ENCODE data around the gene BNC1.
A peak's percentile ranks its signal among the peaks of the same experiment; 100 is the strongest.
"Not testable (repeated sequence)": the region's sequence is repeated elsewhere in the genome, so short reads cannot be mapped to it uniquely, and the experiment has no call there.

Gene BNC1

DNA sequence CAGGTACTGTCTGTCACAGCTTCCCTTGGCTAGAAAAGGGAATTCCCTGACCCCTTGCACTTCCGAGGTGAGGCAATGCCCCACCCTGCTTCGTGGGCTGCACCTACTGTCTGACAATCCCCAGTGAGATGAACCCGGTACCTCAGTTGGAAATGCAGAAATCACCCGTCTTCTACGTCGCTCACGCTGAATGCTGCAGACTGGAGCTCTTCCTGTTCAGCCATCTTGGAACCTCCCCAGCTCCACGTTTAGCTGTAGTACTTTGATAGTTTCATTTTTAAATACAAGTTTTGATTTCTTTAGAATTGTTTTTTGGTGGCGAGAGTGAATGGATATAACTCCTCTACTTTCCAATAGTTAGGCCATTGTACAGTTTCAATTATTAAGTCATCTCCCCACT is 59.0 kb downstream of the BNC1 start:
- DNase-seq: no peak

DNA sequence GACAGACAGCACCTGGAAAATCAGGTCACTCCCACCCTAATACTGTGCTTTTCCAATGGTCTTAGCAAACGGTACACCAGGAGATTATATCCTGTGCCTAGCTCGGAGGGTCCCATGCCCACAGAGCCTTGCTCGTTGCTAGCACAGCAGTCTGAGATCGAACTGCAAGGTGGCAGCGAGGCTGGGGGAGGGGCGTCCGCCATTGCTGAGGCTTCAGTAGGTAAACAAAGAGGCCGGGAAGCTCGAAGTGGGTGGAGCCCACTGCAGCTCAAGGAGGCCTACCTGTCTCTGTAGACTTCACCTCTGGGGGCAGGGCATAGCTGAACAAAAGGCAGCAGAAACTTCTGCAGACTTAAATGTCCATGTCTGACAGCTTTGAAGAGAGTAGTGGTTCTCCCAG is 62.7 kb downstream of the BNC1 start:
- DNase-seq: not testable (repeated sequence)

DNA sequence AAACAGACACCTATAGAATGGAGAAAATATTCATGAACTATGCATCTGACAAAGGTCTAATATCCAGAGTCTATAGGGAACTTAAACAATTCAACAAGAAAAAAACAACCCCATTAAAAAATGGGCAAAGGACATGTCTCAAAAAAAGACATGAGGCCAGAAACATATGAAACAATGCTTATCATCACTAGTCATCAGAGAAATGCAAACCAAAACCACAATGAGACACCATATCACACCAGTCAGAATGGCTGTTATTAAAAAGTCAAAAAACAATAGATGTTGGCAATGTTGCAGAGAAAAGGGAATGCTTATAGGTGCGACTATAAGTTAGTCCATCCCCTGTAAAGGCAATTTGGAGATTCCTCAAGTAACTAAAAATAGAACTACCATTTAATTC is 65.4 kb downstream of the BNC1 start:
- peak; percentile 58 for DNase-seq

DNA sequence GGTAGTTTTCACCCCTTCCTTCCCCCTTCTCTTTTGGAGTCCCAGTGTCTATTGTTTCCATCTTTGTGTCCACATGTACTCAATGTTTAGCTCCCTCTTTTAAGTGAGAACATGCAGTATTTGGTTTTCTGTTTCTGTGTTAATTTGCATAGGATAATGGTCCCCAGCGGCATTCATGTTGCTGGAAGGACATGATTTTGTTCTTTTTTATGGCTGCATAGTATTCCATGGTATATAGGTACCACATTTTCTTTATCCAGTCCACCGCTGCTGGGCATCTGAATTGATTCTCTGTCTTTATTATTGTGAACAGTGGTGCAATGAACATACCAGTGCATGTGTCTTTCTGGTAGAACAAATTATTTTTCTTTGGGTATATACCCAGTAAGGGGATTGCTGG is 69.2 kb downstream of the BNC1 start:
- DNase-seq: no peak

DNA sequence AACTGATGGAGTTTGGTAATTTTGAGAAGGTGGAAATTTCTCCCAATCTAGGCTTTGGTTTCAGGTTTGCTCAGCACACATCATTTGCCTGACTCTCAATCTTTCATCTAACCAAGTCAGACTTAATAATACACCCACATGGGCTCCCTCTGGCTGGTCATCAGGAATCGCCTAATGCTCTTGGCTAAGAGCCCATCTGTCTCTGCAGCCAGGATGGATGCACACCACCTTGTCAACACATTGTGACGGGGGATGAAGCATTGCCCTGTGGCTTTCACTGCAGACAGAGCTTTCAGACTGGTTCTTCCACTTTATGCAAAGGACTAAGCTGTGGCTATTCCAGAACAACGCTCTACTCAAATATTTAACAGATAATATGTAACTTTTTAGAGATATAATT is 73.8 kb downstream of the BNC1 start:
- DNase-seq: peak; percentile 15

GRCh38 chr15:83209333-83209732 is 75.1 kb downstream of the BNC1 start:
- DNase-seq: peak; percentile 24

GRCh38 chr15:83208367-83208661 is 76.2 kb downstream of the BNC1 start:
- DNase-seq: peak; percentile 66

DNA sequence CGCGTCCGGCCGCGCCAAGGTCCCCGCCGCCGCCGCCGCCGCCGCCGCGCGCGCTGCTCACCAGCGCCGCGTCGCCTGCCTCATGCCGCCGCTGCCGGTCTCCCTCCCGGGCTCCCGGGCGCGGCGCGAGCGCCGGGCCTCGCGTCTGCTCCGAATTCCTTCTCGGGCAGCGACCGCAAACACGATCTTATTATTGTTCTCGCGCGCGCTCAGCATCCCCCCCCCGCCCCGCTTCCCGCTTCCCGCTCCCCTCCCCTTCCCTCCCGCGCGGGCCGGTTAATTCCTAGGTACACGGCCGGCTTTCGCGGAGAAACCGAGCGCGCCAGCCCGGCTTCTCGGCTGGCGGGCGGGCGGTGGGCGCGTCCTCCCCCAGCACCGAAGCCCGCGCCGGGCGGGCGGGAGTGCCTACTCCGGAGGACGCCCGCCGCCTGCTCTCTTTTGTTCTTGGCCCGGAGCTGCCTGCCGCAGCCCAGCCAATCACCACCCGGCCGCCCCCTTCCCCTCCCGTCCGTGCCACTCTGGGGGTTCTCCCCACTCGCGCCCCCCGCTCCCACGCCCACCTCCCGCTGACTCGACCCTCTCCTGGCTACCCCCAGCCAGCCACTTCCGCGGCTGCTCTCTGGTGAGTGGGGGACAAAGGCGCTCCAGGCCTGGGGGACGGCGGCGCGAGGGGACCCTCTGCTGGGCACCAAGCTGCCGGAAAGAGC is 76.7 kb downstream of the BNC1 start, which contains the start of gene HDGFL3:
HDGFL3 (minus strand) TSS at position 164 of the 707 bp plus-strand sequence. CDS start 409 bp downstream, outside the sequence.
- DNase-seq: peak; percentile 73

DNA sequence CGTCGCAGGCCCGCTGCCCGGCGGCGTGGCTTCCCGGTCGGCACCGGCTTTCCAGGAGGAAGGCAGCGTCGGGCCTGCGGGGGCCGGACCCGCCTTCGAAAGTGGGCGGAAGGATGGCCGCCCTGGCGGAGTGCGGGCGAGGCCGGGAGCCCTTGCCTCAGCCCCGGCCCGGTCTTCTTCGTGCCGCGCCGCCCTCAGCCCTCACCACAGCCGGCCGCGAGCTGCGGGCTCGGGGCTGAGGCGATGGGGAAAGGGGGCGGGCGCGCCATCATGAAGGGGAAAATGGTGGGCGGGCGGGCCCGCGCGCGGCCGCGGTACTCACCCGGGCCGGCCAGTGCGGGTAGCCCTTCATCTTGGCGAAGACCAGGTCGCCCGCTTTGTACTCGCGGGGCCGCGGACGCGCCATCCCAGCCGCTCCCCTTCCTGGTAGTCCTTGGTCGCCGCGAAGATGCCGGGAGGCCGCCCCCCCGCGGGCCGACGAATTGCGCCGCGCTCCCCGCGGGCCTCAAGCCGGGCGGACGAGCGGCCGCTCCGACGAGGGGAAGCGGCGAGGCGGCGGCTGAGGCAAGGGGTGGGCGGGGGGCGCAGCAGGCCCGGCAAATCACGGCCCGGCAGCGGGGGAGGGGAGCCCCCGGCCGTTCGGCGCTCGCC is 77.3 kb downstream of the BNC1 start:
- peak; percentile 58 for DNase-seq

DNA sequence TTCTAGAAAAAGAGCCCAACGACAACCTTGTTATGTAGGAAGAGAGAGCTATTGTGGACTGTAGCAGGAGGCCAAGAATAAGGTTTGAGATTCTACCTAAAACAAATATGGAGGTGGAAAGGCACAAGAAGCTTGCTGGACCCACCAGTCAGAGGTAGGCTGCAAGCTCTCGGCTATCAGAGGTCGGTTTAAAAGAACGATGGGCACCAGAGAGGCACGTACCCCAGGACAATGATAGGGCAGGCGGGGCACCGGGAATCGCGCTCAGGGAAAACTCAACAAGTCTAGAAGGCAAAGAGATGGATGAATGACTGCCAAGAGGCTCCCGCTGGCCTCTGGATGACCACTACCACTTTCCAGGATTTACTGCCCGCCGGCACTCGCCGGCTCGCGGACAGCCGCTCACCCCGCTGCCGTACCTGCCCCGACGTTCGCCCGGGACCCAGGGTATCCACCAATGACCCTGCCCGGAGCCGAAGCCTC is 77.9 kb downstream of the BNC1 start:
- peak; percentile 56 for DNase-seq

Measured in OCI-M1 (cell line).